HepG2 (cell line): ENCODE measurements around the gene COX6B1. TPM values are rescaled to one million over a fixed set of nuclear protein-coding genes. Genes with fewer than 3 reads are reported as not detected.
A peak's percentile ranks its signal among the peaks of the same experiment; 100 is the strongest.

Experiments
- ATAC-seq: fragments of 200-7000 bp; cut with Tn5 transposase; 3 replicates; pipeline ENCODE4 v1.9.1; 2020; ENCODE audit warnings: mild to moderate bottlenecking, moderate library complexity
- BruUV-seq: library from RNA; stranded (reverse); fragments of 400-500 nt; replicated peaks from 2 replicates; lab custom pipeline; 2021; lab: Mats Ljungman, UMichigan
- CTCF ChIA-PET: fragments of 300-600 bp; formaldehyde crosslinking; extraction: SDS; loops from one replicate; lab custom pipeline; 2021; ENCODE audit warnings: low total read pairs, inconsistent platforms, low intra/inter-chr PET ratio; lab: Yijun Ruan, JAX
- POLR2A ChIA-PET: fragments of 350-600 bp; sonication (Branson Sonifier 250); formaldehyde crosslinking; loops from one replicate; lab custom pipeline; 2020; ENCODE audit warnings: antibody characterized with exemption, inconsistent platforms; lab: Yijun Ruan, JAX
- DNase-seq: peaks from one replicate; pipeline ENCODE4 v3.0.0-alpha.2; 2015; ENCODE audit warnings: low spot score
- FAIRE-seq: peaks from 3 replicates; lab custom pipeline; 2011; peaks lifted over from hg19 to GRCh38; lab: Jason Lieb, UNC
- H2AFZ ChIP-seq: one replicate; pipeline ENCODE4 v1.6.1; 2011; ENCODE audit warnings: low read length, inconsistent platforms
- H3K27ac ChIP-seq: fragments of 300-600 bp; 3 replicates; pipeline ENCODE4 v1.8.0; 2011; ENCODE audit warnings: mixed run types, mild to moderate bottlenecking, mixed read lengths, low read length, inconsistent platforms; ENCODE audit not compliant: insufficient read depth; ENCODE audit errors: extremely low read length
- H3K27me3 ChIP-seq, 2 experiments: fragments of 200-600 bp in 1 of 2; 2 replicates in 1 of 2; 3 replicates in 1 of 2; pipeline versions ENCODE4 v1.6.0 to v1.8.0; 2011; ENCODE audit warnings: low read length in 2 of 2, mild to moderate bottlenecking in 2 of 2, moderate library complexity in 2 of 2, inconsistent platforms in 1 of 2; ENCODE audit not compliant: insufficient read depth in 2 of 2, control insufficient read depth in 1 of 2
- H3K36me3 ChIP-seq, 2 experiments: fragments of 200-600 bp in 1 of 2; replicated peaks in 1 of 2; 2 replicates in 1 of 2; 3 replicates in 1 of 2; pipeline versions ENCODE4 v1.5.1 to v1.8.0; 2011; ENCODE audit warnings: low read length in 2 of 2, inconsistent platforms in 1 of 2; ENCODE audit not compliant: insufficient read depth in 2 of 2, control insufficient read depth in 1 of 2
- H3K4me1 ChIP-seq: 2 replicates; pipeline ENCODE4 v1.5.1; 2012; ENCODE audit warnings: low read length, inconsistent platforms; ENCODE audit not compliant: insufficient read depth
- H3K4me2 ChIP-seq: 2 replicates; pipeline ENCODE4 v1.6.0; 2011; ENCODE audit warnings: low read depth, low read length, inconsistent platforms
- H3K4me3 ChIP-seq, 3 experiments: fragments of 200-600 bp in 1 of 3; sonication (generic), shearing (Covaris generic) in 1 of 3; replicated peaks in 1 of 3; 2 replicates each; pipeline ENCODE4 v1.5.1; 2011 to 2016; ENCODE audit warnings: low read length in 3 of 3, inconsistent platforms in 2 of 3, low read depth in 2 of 3, mild to moderate bottlenecking in 2 of 3, control low read depth in 1 of 3, mixed read lengths in 1 of 3; ENCODE audit not compliant: insufficient read depth in 1 of 3
- H3K79me2 ChIP-seq: one replicate; pipeline ENCODE4 v1.6.1; 2011; ENCODE audit warnings: low read length, inconsistent platforms; ENCODE audit not compliant: insufficient read depth
- H3K9ac ChIP-seq: 2 replicates; pipeline ENCODE4 v1.6.0; 2011; ENCODE audit warnings: mild to moderate bottlenecking, low read depth, low read length, inconsistent platforms; ENCODE audit not compliant: insufficient read depth
- H3K9me3 ChIP-seq: 2 replicates; pipeline ENCODE4 v1.5.1; 2012; ENCODE audit warnings: mild to moderate bottlenecking, low read length
- H4K20me1 ChIP-seq: 2 replicates; pipeline ENCODE4 v1.6.0; 2011; ENCODE audit warnings: inconsistent platforms, mild to moderate bottlenecking, low read length, moderate library complexity; ENCODE audit not compliant: insufficient read depth
- CTCF ChIP-seq: sonication (generic); formaldehyde crosslinking; IDR thresholded peaks from 2 replicates; pipeline ENCODE4 v1.5.0; 2020; ENCODE audit warnings: mild to moderate bottlenecking, missing genetic modification reagents, moderate library complexity
- GLMP ChIP-seq: sonication (generic); formaldehyde crosslinking; IDR thresholded peaks from 2 replicates; pipeline ENCODE4 v1.9.0; 2021; ENCODE audit warnings: missing genetic modification reagents, mild to moderate bottlenecking, borderline replicate concordance
- MYNN ChIP-seq: sonication (generic); formaldehyde crosslinking; IDR thresholded peaks from 2 replicates; pipeline ENCODE4 v1.4.0; 2020; ENCODE audit warnings: mild to moderate bottlenecking, low read depth, missing genetic modification reagents
- RAD21 ChIP-seq: fragments of 450-650 bp; formaldehyde crosslinking; IDR thresholded peaks from 2 replicates; pipeline ENCODE4 v1.5.0; 2020; ENCODE audit warnings: mild to moderate bottlenecking
- STAG1 ChIP-seq: sonication (generic); formaldehyde crosslinking; IDR thresholded peaks from 2 replicates; pipeline ENCODE4 v1.4.0; 2020; ENCODE audit warnings: missing genetic modification reagents
- THAP11 ChIP-seq: IDR thresholded peaks from 2 replicates; pipeline ENCODE4 v1.6.1; 2016; ENCODE audit warnings: missing biosample characterization, missing genetic modification reagents
- ZBTB33 ChIP-seq: sonication (generic); formaldehyde crosslinking; IDR thresholded peaks from 2 replicates; pipeline ENCODE4 v1.4.0; 2020; ENCODE audit warnings: missing genetic modification reagents
- ZBTB38 ChIP-seq: sonication (generic); formaldehyde crosslinking; IDR thresholded peaks from 2 replicates; pipeline ENCODE4 v1.5.1; 2020; ENCODE audit warnings: mild to moderate bottlenecking, missing genetic modification reagents
- ZFY ChIP-seq: sonication (generic); formaldehyde crosslinking; IDR thresholded peaks from 2 replicates; pipeline ENCODE4 v1.4.0; 2020; ENCODE audit warnings: missing genetic modification reagents
- ZNF225 ChIP-seq: sonication (generic); formaldehyde crosslinking; IDR thresholded peaks from 2 replicates; pipeline ENCODE4 v1.4.0; 2020; ENCODE audit warnings: mild to moderate bottlenecking, missing genetic modification reagents
- ZNF260 ChIP-seq: sonication (generic); formaldehyde crosslinking; IDR thresholded peaks from 2 replicates; pipeline ENCODE4 v1.4.0; 2020; ENCODE audit warnings: missing genetic modification reagents, low read depth, mild to moderate bottlenecking, borderline replicate concordance
- ZNF282 ChIP-seq: fragments of 450-650 bp; IDR thresholded peaks from 2 replicates; pipeline ENCODE4 v1.6.1; 2018; ENCODE audit not compliant: partially characterized antibody
- ZNF317 ChIP-seq: sonication (generic); formaldehyde crosslinking; IDR thresholded peaks from 2 replicates; pipeline ENCODE4 v1.5.0; 2020; ENCODE audit warnings: mild to moderate bottlenecking, missing genetic modification reagents
- ZNF430 ChIP-seq: sonication (generic); formaldehyde crosslinking; IDR thresholded peaks from 2 replicates; pipeline ENCODE4 v1.9.0; 2021; ENCODE audit warnings: mild to moderate bottlenecking, missing genetic modification reagents
- ZNF564 ChIP-seq: sonication (generic); formaldehyde crosslinking; IDR thresholded peaks from 2 replicates; pipeline ENCODE4 v1.8.1; 2023; ENCODE audit warnings: mild to moderate bottlenecking, missing genetic modification reagents
- WGBS: methylation state at CpG from one replicate; pipeline ENCODE4 v1.1.6; 2017; ENCODE audit warnings: low lambda C conversion rate; 5-methylcytosine and 5-hydroxymethylcytosine counted together
- in situ Hi-C: cut with HindIII; loops from 2 replicates; pipeline ENCODE4 v1.10.0; 2017; ENCODE audit warnings: low pct_unique_long_range_greater_than_20kb; ENCODE audit not compliant: extremely low pct_ligation_motif_present
- intact Hi-C: fragments of 100-400 bp; cut with micrococcal nuclease; formaldehyde crosslinking; loops from one replicate; pipeline ENCODE4 v1.10.0; 2022; ENCODE audit not compliant: unreplicated experiment
- polyA plus RNA-seq, 8 experiments: library from polyadenylated mRNA; depleted of rRNA in 3 of 8; stranded (reverse) in 7 of 8; unstranded in 1 of 8; fragments of >200 nt; fragmentation: Illumina TruSeq in 4 of 8; extraction: Trizol in 4 of 8; gene quantifications; 2 replicates each; pipeline versions ENCODE4 v1.2.1 to v1.2.3, GENCODE V29; 2011 to 2016; ENCODE audit warnings: low read depth in 4 of 8, missing spikeins in 1 of 8, mixed read lengths in 1 of 8; ENCODE audit not compliant: insufficient read depth in 1 of 8
- total RNA-seq, 5 experiments: library from RNA; depleted of rRNA; stranded (reverse); fragments of >200 nt; fragmentation: Illumina TruSeq; extraction: Trizol; gene quantifications; 2 replicates each; pipeline ENCODE4 v1.2.3, GENCODE V29; 2016; ENCODE audit warnings: low read depth in 1 of 5

Gene COX6B1
- total and polyA plus RNA-seq, 2 of the 13 experiments (the other 11 are each of a cell fraction or from before 2014, with no cell fraction given), result 481 to 487 TPM

GRCh38 chr19:35615036-35615435 lies 33.1 kb upstream of the COX6B1 start:
- peaks cover 24% of the 10 kb centered on the region for H3K4me1 ChIP-seq
- in situ Hi-C loops (no loop called here), intact Hi-C loops (loop anchor here (10.0 kb wide), 1 partner anchor 60 kb away; no protein-coding TSS in a partner anchor)
- no peak overlapping the region for H3K27ac ChIP-seq
- ChIA-PET CTCF (no interaction called here), POLR2A (no interaction called here)
- FAIRE-seq, result no peak
- peaks cover 3 to 17% of the 10 kb centered on the region in 2 experiments; a peak in 3 of 5 replicates for H3K36me3 ChIP-seq
- H4K20me1 ChIP-seq, result no peaks in the 10 kb centered on the region
- no peak overlapping the region for H3K4me3 ChIP-seq
- no peak for DNase-seq
- H3K4me2 ChIP-seq, result no peak overlapping the region
- TF ChIP-seq ZNF225 (CRISPR knock-in tag), result no peak
- no peak for TF ChIP-seq GLMP (CRISPR knock-in tag)
- TF ChIP-seq, all 625 proteins: peak for 0
- BruUV-seq, result no TSS peak
- ATAC-seq, result no peak
- Histone ChIP-seq H2AFZ (no peak overlapping the region), H3K9me3 (no peaks in the 10 kb centered on the region), H3K79me2 (no peaks in the 10 kb centered on the region), H3K9ac (no peak overlapping the region), H3K27me3 (no peaks in the 10 kb centered on the region; a peak in 1 of 5 replicates)
- 94% methylated on average over 12 of the region's 17 CpGs for WGBS

GRCh38 chr19:35618857-35619256 lies 29.3 kb upstream of the COX6B1 start:
- peaks cover 16% of the 10 kb centered on the region for H3K4me1 ChIP-seq
- no peaks in the 10 kb centered on the region for H3K79me2 ChIP-seq
- DNase-seq, result no peak
- no peak overlapping the region for H3K9ac ChIP-seq
- in situ Hi-C loops (no loop called here), intact Hi-C loops (loop anchor here (10.0 kb wide), 1 partner anchor 64 kb away; no protein-coding TSS in a partner anchor)
- H3K27ac ChIP-seq, result no peak overlapping the region
- H2AFZ ChIP-seq, result no peak overlapping the region
- peaks cover 5 to 17% of the 10 kb centered on the region in 2 experiments; a peak in 4 of 5 replicates for H3K36me3 ChIP-seq
- no peak overlapping the region for H3K4me2 ChIP-seq
- ChIA-PET CTCF (no interaction called here), POLR2A (no interaction called here)
- BruUV-seq, result no TSS peak
- no peaks in the 10 kb centered on the region; a peak in 1 of 5 replicates for H3K27me3 ChIP-seq
- H3K4me3 ChIP-seq, result no peak overlapping the region
- peak; percentile 59 for ATAC-seq
- no peak for FAIRE-seq
- WGBS, result 89% methylated on average over 7 of the region's 7 CpGs
- no peaks in the 10 kb centered on the region for H4K20me1 ChIP-seq
- no peaks in the 10 kb centered on the region for H3K9me3 ChIP-seq
- peak; percentile 54 for TF ChIP-seq RAD21 (CRISPR knock-in tag)
- TF ChIP-seq ZFY, result 0 out of 2 replicates have a peak, but pooled peaks have one; percentile 17
- TF ChIP-seq CTCF (CRISPR knock-in tag), result peak; percentile 37
- peak; percentile 49; the same call in 1 of the 2 replicates for TF ChIP-seq ZBTB33 (CRISPR knock-in tag)
- no peak for TF ChIP-seq THAP11 (CRISPR knock-in tag)
- TF ChIP-seq ZNF564, result no peak
- TF ChIP-seq ZBTB38 (CRISPR knock-in tag), result peak; percentile 74
- TF ChIP-seq ZNF317, result no peak
- TF ChIP-seq ZNF430 (CRISPR knock-in tag), result no peak
- peak; percentile 46 for TF ChIP-seq STAG1 (CRISPR knock-in tag)
- TF ChIP-seq ZNF260 (CRISPR knock-in tag), result no peak
- TF ChIP-seq ZNF282, result no peak
- TF ChIP-seq MYNN (CRISPR knock-in tag), result no peak
